Endothelial cell of umbilical vein (primary cell): Measurements from ENCODE around the gene PLEKHG4. TPM values are rescaled to one million over a fixed set of nuclear protein-coding genes. Genes with fewer than 3 reads are reported as not detected.

Experiments
- BruUV-seq: library from RNA; stranded (reverse); fragments of 400-500 nt; replicated peaks from 2 replicates; lab custom pipeline; 2021; lab: Mats Ljungman, UMichigan
- CTCF ChIA-PET: fragments of 300-600, 350-600 bp; sonication (Branson Sonifier 250); formaldehyde crosslinking; loops from one replicate; lab custom pipeline; 2021; ENCODE audit warnings: antibody characterized with exemption, inconsistent platforms; lab: Charles Lee
- POLR2A ChIA-PET: fragments of 300-600, 350-600 bp; sonication (Branson Sonifier 250); formaldehyde crosslinking; loops from one replicate; lab custom pipeline; 2021; ENCODE audit warnings: antibody characterized with exemption, inconsistent platforms; lab: Charles Lee
- DNase-seq: peaks from one replicate; pipeline ENCODE4 v3.0.0-alpha.2; 2011; ENCODE audit warnings: low read depth, low spot score
- FAIRE-seq: peaks from 2 replicates; lab custom pipeline; 2011; peaks lifted over from hg19 to GRCh38; lab: Jason Lieb, UNC
- H2AFZ ChIP-seq: 2 replicates; pipeline ENCODE4 v1.6.0; 2012; ENCODE audit warnings: low read depth, low read length, control low read depth, inconsistent platforms
- H3K27ac ChIP-seq: 2 replicates; pipeline ENCODE4 v1.5.1; 2011; ENCODE audit warnings: low read depth, mild to moderate bottlenecking, control low read depth, low read length, moderate library complexity; ENCODE audit not compliant: insufficient read depth
- H3K27me3 ChIP-seq, 2 experiments: 2 replicates each; pipeline versions ENCODE4 v1.6.0 to v1.6.1; 2011; ENCODE audit warnings: low read length in 2 of 2, mixed read lengths in 1 of 2; ENCODE audit not compliant: control insufficient read depth in 2 of 2, insufficient read depth in 2 of 2
- H3K36me3 ChIP-seq, 2 experiments: 2 replicates in 1 of 2; 3 replicates in 1 of 2; pipeline ENCODE4 v1.5.1; 2011; ENCODE audit warnings: low read length in 2 of 2, mild to moderate bottlenecking in 1 of 2, moderate library complexity in 1 of 2; ENCODE audit not compliant: control insufficient read depth in 2 of 2, insufficient read depth in 2 of 2; ENCODE audit errors: extremely low read depth in 1 of 2
- H3K4me1 ChIP-seq: 3 replicates; pipeline ENCODE4 v1.5.1; 2011; ENCODE audit warnings: mild to moderate bottlenecking, low read length; ENCODE audit not compliant: control insufficient read depth, insufficient read depth; ENCODE audit errors: extremely low read depth
- H3K4me2 ChIP-seq: 2 replicates; pipeline ENCODE4 v1.6.1; 2011; ENCODE audit warnings: low read length, control low read depth, mixed read lengths; ENCODE audit not compliant: insufficient read depth
- H3K4me3 ChIP-seq, 3 experiments: fragments of 200-600 bp in 1 of 3; sonication (generic), shearing (Covaris generic) in 1 of 3; replicated peaks in 1 of 3; 2 replicates each; pipeline ENCODE4 v1.5.1; 2011 to 2016; ENCODE audit warnings: control low read depth in 3 of 3, low read length in 3 of 3, mild to moderate bottlenecking in 2 of 3, inconsistent platforms in 1 of 3, low read depth in 1 of 3, moderate library complexity in 1 of 3; ENCODE audit not compliant: insufficient read depth in 1 of 3
- H3K79me2 ChIP-seq: 2 replicates; pipeline ENCODE4 v1.6.0; 2012; ENCODE audit warnings: low read length, inconsistent platforms; ENCODE audit not compliant: control insufficient read depth, insufficient read depth
- H3K9ac ChIP-seq: replicated peaks from 2 replicates; pipeline ENCODE3; 2011; ENCODE audit warnings: low read length, control low read depth; ENCODE audit not compliant: insufficient read depth; ENCODE audit errors: extremely low read depth
- H3K9me1 ChIP-seq: replicated peaks from 3 replicates; pipeline ENCODE4 v1.6.0; 2011; ENCODE audit warnings: mild to moderate bottlenecking, low read length; ENCODE audit not compliant: control insufficient read depth, insufficient read depth; ENCODE audit errors: extremely low read depth
- H3K9me3 ChIP-seq: replicated peaks from 2 replicates; pipeline ENCODE4 v1.5.1; 2012; ENCODE audit warnings: low read length, inconsistent platforms; ENCODE audit not compliant: control insufficient read depth, insufficient read depth
- H4K20me1 ChIP-seq: replicated peaks from 2 replicates; pipeline ENCODE3; 2011; ENCODE audit warnings: mild to moderate bottlenecking, low read length; ENCODE audit not compliant: control insufficient read depth, insufficient read depth; ENCODE audit errors: extremely low read depth
- EZH2 ChIP-seq: IDR thresholded peaks from 2 replicates; pipeline ENCODE4 v1.6.1; 2012; ENCODE audit warnings: borderline replicate concordance, low read depth, mild to moderate bottlenecking, moderate library complexity, low read length, inconsistent platforms; ENCODE audit not compliant: severe bottlenecking
- FOS ChIP-seq: IDR thresholded peaks from 2 replicates; pipeline ENCODE4 v1.6.1; 2011; ENCODE audit warnings: mild to moderate bottlenecking, low read length, moderate library complexity, borderline replicate concordance; ENCODE audit not compliant: insufficient read depth
- GATA2 ChIP-seq: IDR thresholded peaks from 2 replicates; pipeline ENCODE4 v1.7.0; 2011; ENCODE audit warnings: low read depth, mild to moderate bottlenecking, moderate library complexity, mixed read lengths, low read length; ENCODE audit not compliant: insufficient read length, insufficient read depth
- JUN ChIP-seq: IDR thresholded peaks from 2 replicates; pipeline ENCODE4 v1.6.1; 2011; ENCODE audit warnings: borderline replicate concordance, low read depth; ENCODE audit not compliant: insufficient read length, insufficient read depth
- MYC ChIP-seq: IDR thresholded peaks from one replicate; pipeline ENCODE4 v1.6.1; 2011; ENCODE audit warnings: mild to moderate bottlenecking, low read depth, low read length
- POLR2A ChIP-seq: IDR thresholded peaks from 2 replicates; pipeline ENCODE4 v1.6.1; 2012; ENCODE audit warnings: low read depth, mild to moderate bottlenecking, control low read depth, low read length
- POLR2AphosphoS5 ChIP-seq: IDR thresholded peaks from 2 replicates; pipeline ENCODE4 v1.6.1; 2012; ENCODE audit warnings: low read depth, mild to moderate bottlenecking, control low read depth, low read length, moderate library complexity; ENCODE audit not compliant: insufficient read depth
- dilution Hi-C: fragments of 300-500 bp; cut with MboI; formaldehyde crosslinking; loops from one replicate; pipeline ENCODE4 v1.15.0; 2019; ENCODE audit warnings: low sequenced_read_pairs; ENCODE audit not compliant: extremely low pct_ligation_motif_present
- intact Hi-C: fragments of 100-400 bp; cut with micrococcal nuclease; formaldehyde crosslinking; loops from one replicate; pipeline ENCODE4 v1.10.0; 2022
- polyA plus RNA-seq, 4 experiments: library from polyadenylated mRNA; depleted of rRNA in 3 of 4; stranded (reverse) in 3 of 4; unstranded in 1 of 4; fragments of >200 nt; gene quantifications; 2 replicates each; pipeline versions ENCODE4 v1.2.1 to v1.2.3, GENCODE V29; 2011 to 2012; ENCODE audit warnings: missing spikeins in 1 of 4
- total RNA-seq: library from RNA; stranded (reverse); gene quantifications from 2 replicates; pipeline ENCODE4 v1.2.3, GENCODE V29; 2021
- TF ChIP-seq, protein P1 (sequence below), 2 donors: IDR thresholded peaks; 1 replicate in 1 of 2; 2 replicates in 1 of 2; pipeline ENCODE4 v1.5.1; 2011; ENCODE audit warnings: low read length in 2 of 2, mild to moderate bottlenecking in 2 of 2, moderate library complexity in 2 of 2, control low read depth in 1 of 2, inconsistent platforms in 1 of 2, low read depth in 1 of 2; ENCODE audit not compliant: insufficient read depth in 1 of 2; ENCODE audit errors: extremely low read depth in 1 of 2
- TF ChIP-seq, protein P2 (sequence below): IDR thresholded peaks from 2 replicates; pipeline ENCODE4 v1.6.1; 2011; ENCODE audit not compliant: insufficient read depth, insufficient read length

PLEKHG4 gene
- total and polyA plus RNA-seq, 2 donors (not counting 3 experiments of a cell fraction or from before 2014, with no cell fraction given): 26.6 to 34.8 TPM

DNA sequence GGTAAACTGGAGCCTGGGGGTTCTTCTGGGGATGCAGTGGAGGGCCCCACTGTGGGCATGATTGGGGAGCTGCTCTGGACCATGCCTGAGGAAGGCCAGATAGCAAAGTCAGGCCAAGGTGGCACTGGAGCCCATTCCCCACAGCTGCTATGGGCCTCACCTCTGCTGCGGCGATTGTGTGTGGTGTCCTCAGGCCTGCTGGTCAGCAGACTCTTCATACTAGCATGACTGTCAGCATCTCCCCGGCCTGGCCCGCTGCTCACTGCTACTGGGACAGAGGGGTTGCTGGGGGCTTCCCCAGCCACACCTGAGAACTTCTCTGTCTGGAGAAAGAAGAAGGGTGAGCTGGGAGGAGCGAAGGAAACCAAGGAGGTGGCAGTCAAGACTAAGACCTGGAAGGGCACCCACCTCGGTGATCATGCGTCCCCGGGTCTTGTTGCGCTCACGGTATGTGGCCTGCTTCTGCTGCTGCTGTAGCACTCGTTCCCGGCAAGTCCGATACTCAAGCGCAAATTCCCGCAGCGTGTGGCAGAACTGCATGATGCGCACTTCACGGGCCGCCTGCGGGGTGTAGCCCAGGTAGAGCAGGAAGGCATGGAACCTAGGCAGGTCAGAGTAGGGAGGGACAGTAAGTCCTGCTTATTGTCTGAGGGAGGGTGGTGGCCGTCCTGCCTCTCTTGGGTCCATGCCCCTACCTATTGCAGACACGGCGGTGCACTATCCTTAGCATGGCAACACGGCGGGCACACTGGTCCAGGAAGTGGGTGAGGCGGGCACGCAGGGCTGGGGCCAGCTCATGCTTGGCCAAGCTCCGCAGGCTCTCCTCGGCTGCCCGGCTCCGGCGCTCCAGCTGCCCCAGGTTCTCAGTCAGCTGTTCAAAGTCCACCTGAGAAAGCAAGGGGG lies 49.2 kb upstream of the PLEKHG4 start:
- Histone ChIP-seq H3K4me3 (no peak overlapping the region), H2AFZ (no peak overlapping the region), H3K9ac (no peak overlapping the region), H3K9me3 (no peaks in the 10 kb centered on the region), H4K20me1 (no peaks in the 10 kb centered on the region), H3K27ac (no peak overlapping the region), H3K4me2 (no peak overlapping the region), H3K9me1 (no peaks in the 10 kb centered on the region), H3K36me3 (peaks cover 14 to 53% of the 10 kb centered on the region in 2 experiments), H3K4me1 (peaks cover 11% of the 10 kb centered on the region), H3K27me3 (no peaks in the 10 kb centered on the region), H3K79me2 (peaks cover 11% of the 10 kb centered on the region)
- intact Hi-C loops (loop anchor here (5.0 kb wide), 1 partner anchor 38 kb away; the partner anchor contains the start of genes E2F4 and EXOC3L1), dilution Hi-C loops (no loop called here)
- TF ChIP-seq, protein P1, sequence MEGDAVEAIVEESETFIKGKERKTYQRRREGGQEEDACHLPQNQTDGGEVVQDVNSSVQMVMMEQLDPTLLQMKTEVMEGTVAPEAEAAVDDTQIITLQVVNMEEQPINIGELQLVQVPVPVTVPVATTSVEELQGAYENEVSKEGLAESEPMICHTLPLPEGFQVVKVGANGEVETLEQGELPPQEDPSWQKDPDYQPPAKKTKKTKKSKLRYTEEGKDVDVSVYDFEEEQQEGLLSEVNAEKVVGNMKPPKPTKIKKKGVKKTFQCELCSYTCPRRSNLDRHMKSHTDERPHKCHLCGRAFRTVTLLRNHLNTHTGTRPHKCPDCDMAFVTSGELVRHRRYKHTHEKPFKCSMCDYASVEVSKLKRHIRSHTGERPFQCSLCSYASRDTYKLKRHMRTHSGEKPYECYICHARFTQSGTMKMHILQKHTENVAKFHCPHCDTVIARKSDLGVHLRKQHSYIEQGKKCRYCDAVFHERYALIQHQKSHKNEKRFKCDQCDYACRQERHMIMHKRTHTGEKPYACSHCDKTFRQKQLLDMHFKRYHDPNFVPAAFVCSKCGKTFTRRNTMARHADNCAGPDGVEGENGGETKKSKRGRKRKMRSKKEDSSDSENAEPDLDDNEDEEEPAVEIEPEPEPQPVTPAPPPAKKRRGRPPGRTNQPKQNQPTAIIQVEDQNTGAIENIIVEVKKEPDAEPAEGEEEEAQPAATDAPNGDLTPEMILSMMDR (IDR thresholded peaks at IDR 0.05; ENCODE audit: extremely low read depth in 1 of 2, insufficient read depth in 1 of 2, low read depth in 1 of 2, low read length in 2 of 2): no peak
- TF ChIP-seq GATA2: no peak
- TF ChIP-seq POLR2AphosphoS5: no peak
- TF ChIP-seq JUN: no peak
- TF ChIP-seq EZH2: no peak
- no peak for TF ChIP-seq MYC
- TF ChIP-seq, protein P2, sequence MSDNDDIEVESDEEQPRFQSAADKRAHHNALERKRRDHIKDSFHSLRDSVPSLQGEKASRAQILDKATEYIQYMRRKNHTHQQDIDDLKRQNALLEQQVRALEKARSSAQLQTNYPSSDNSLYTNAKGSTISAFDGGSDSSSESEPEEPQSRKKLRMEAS: no peak
- no peak for TF ChIP-seq POLR2A
- no peak for TF ChIP-seq FOS
- BruUV-seq: no TSS peak
- CTCF ChIA-PET: no interaction called here
- no peak for FAIRE-seq
- DNase-seq: no peak
- POLR2A ChIA-PET: interaction anchor here (1.5 kb wide), 1 partner anchor 14 kb away, joined by 5 read pairs; no protein-coding TSS in a partner anchor
